Stimulated activated CD4-positive, alpha-beta T cell treated with anti-CD3 and anti-CD28 coated beads, Interleukin-2, amount 100 ng/mL, for 24 hours (primary cell): ENCODE data around the gene SPECC1L.

Experiments
- DNase-seq, 2 donors: peaks; one replicate each; pipeline ENCODE4 v3.0.0-alpha.2; 2020

Gene SPECC1L

DNA sequence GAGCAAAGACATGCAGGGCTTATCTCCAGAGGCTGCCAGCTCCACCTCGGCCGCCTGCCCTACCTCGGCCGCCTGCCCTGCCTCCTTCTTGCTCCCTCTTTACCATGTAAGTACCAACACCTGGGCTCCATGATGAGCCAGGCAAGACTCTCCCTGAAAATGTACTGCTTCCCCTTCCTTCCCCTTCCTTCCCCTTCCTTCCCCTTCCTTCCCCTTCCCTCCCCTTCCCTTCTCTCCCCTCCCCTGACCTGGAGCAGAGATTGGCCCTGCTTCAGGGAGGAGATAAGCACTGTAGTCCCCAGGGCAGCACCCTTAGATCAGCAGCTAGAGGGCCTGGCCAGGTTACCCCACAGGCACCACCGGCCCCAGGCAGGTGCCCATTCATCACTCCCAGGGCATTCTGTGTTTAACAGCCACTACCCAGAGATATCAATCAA, 131.3 kb downstream of the SPECC1L start:
- DNase-seq = no peak

DNA sequence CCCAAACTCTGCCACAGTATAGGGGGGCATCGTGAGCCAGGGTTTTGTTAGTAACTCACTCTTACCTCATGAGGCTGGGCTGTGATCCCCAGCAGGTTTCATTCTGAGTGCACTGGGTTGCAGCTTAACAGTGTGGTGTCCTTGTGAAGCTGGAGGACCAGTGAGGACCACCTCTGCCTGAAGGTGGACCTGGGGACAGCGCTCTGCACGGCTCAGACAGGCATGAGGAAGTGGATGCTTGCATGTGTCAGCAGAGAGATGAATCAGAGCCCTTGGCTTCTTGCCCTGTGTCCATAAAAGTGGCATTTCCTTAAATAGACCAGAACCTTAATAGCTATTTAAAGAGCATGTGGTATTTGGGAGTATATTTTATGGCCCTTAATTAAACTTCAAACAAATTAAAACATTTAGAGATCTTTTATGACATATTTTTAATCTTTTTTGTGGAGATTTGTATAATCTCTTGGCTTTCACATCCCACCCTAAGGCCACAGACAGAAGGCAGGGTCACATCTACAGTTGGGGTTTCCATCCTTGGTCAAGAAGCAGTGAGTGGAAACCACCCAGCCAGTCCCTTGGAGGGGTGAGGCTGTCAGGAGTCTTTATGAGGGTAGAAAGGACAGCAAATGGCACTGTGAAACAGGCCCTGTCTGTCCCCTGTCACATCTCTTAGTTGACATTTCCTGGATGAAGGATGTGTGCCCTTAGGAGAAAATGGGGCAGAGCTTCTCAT, 132.0 kb downstream of the SPECC1L start:
- no peak for DNase-seq

DNA sequence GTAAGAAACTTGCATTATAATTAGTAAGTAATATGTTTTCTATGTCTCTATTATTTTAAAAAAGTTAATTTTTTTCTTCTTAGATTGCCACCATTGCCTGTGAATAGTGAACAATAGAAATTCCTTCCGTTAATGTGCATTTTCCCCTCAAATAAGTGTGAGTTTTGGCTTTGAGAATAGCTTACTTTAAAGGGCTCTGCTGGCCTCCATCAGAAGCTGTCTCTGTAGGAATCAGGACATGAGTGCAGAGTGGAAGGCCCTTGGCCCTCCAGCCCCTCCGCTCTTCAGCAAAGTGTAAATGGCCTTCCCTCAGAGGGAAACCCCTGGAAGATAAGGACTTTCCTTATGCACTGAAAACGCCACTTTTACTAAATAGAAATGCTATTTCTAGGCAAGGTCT, 132.7 kb downstream of the SPECC1L start:
- DNase-seq = no peak

DNA sequence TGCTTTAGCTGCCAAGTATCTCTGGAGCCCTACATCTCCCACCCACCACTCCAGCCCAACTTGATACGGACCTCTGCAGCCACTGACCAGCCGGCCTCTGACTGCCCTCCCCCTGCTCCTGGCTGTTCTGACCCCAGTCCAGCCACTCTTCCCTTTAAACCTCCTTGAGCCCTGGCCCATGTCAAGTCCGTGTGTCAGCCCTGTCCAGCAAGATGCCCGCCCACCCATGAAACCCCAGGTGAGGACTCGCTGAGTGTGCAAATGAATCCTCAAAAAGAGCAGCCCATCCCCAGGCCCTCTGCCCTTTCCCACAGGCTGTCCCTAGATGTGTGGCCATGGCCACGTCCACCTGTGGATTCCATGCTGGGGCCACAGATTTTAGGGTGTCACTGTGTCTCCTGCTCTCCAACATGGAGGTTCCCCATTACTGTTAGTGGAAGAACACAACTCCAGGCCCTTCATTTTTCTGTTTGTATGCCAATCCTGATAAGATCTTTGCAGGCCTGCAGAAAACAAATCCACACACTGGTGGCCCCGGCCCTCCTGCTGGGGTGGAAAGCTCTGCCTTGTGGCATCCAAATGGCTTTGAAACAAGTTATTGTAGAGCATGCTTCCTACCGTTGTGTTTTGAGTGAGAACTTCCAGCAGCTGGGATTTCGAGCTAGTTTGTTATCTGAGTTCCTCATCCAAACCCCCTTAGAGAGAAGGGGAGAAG, 134.1 kb downstream of the SPECC1L start:
- DNase-seq = no peak

DNA sequence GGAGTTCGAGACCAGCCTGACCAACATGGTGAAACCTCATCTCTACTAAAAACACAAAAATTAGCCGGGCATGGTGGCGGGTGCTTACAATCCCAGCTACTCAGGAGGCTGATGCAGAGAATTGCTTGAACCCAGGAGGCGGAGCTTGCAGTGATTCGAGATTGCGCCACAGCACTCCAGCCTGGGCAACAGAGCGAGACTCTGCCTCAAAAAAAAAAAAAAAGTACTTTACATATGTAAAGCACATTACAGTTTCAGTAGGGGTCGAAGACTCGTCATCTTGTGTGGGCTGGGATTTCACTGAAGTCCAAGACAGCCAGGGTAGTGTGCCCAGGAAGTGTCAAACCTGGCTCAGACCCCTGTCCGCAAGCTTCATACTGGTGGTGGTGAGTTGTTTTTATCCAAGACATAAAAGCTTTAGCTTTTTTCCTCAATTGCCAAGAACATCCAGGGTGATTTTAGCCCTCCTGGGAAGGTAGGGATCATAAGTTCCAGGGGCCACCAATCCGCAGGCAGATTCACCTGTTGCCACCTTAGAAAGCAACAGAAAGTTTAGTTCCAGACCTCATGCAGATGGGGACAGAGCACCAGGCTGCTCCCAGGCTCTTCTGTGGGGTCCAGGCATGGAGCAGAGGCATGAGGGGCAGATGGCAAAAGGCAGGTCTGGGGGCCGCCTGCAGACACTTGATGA, 135.1 kb downstream of the SPECC1L start:
- no peak for DNase-seq

DNA sequence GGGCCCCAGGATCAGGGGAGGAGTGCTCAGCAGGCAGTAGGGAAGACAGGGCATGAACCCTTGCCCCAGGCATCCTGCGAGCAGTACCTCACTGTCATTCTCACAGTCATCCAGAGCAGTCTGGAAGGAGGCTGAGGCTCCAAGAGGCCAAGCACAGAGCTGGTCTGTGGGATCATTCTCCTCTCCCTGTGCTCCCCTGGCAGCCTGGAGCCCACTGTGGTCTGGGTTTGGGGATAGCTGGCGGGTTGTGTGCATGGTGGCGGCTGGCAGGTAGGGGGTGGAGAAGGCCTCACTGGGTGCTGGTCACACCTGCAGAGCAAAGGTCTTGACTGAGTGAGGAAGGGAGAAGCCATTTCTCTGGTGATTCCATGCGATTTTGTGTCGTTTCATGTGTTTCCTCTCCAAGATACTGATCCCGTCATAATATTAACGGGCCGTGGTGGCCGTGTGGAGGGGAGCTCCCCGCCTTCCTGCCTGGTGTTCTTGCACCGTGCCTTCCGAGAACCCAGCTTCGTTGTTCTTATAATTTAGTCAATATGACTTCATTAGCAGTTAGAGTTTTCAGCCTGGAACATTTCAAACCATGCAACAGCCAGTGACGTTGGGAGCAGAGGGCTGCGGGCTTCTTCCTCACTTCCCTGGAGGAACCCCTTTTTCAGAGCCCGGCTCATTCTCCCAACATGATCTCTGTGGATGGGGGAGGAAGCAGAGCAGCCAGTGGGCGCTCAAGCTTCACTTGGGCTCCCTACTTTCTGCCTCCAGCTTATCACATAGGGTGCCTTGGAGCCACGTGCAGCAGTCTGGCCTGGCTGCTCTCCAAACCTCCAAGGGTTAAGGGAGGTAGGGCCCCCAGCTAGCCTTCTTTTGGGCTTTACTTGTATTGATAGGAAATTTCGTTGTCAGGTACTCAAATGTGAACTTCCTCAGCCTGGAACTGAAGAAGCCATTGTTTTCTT, 136.0 kb downstream of the SPECC1L start:
- no peak for DNase-seq

DNA sequence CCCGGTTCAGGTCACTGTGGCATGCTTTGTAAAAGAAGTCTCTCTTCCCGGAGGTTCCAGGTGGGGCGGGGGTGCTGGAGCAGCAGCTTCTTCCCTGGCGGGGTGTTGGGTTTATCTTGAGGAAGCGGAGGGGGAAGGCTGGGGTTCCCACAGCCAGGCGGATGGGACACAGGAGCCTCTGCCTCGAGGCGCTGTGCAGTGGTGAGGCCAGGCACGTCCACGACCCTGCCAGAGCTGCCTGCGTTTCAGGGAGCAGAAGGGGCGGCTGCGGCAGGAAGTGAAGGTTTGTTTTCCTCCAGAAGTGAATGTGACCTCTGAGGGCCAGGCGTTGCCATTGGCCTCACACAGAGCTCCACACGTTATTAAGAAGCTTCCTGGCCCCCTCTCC, 136.6 kb downstream of the SPECC1L start:
- no peak for DNase-seq

DNA sequence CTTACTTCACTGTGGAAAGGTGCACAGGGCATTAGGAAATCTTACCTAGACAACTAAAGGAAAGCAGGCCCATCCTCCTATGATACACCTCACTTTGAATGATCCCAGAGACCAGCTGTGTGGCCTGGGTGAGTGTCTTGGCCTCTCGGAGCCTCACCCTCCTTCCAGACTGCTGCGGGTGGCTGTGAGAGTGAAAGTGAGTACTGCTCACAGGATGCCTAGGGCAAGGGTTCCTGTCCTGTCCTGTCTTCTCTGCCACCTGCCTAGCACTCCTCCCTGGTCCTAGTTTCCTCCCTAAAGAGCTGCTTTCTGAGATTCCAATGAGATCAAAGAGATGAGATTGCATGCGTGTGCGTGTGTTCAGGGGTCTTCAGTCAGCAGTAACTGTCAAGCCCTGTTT, 137.3 kb downstream of the SPECC1L start:
- no peak for DNase-seq

DNA sequence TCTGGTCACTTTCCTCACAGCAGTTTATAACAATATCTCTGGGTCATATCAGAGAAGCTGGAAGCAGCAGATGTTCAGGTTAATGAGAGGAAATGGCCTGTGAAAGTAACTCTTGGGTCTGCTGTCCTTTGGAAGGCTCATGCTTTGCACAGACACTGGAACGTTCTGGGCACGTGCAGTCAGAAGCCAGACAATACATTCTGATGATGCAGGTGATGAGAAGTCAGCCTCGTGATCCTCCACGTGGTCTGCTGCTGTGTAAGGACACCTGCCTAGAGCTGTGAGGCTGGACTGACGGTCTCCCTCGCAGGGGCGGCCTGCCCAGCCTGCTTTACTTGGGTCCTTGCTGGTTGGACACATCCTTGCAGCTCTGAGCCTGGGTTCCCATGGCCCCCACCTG, 138.0 kb downstream of the SPECC1L start:
- no peak for DNase-seq

DNA sequence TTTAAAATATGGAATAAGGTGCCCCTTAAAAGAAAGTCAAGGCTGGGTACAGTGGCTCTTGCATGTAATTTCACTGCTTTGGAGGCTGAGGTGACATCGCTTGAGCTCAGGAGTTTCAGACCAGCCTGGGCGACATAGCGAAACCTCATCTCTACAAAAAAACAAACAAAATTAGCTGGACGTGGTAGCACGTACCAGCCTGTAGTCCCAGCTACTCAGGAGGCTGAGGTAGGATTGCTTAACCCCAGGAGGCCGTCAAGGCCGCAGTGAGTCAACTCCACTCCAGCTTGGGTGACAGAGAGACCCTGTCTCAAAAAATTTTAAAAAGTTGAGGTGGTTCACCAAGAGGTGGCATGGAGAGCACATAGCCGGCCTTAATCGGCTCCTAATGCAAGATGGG, 139.1 kb downstream of the SPECC1L start:
- DNase-seq = no peak

DNA sequence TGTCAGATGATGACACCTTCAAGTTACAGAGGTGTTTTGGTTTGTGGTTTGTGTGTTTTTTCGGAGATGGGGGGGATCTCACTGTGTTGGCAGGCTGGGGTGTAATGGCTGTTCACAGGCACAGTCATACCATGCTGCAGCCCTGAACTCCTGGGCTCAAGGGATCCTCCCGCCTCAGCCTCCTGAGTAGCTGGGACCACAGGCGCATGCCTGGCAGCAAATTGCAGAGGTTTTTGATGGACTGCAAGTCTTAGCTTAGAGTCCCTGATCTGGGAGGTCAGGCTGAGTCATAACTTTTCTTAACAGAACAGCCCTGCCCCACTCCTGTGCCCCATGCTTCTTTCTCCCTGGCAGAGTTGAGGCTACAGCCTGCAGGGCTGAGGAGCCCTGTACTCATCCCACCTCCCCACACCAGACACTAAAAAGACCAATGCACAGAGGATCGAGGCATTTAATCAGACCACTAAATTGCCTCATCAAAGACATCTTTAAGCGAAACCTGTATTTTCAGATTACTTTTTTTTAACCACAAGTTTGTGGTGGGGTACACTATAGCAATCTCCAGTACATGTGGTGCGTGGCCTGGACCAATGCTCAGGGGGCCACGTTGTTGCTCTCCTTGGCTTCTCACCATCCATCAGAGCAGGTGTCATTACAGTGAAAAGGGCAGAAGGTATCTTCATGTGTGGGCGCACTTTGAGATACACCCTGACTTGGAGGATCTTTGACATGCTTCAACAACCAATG, 139.7 kb downstream of the SPECC1L start:
- DNase-seq = no peak

DNA sequence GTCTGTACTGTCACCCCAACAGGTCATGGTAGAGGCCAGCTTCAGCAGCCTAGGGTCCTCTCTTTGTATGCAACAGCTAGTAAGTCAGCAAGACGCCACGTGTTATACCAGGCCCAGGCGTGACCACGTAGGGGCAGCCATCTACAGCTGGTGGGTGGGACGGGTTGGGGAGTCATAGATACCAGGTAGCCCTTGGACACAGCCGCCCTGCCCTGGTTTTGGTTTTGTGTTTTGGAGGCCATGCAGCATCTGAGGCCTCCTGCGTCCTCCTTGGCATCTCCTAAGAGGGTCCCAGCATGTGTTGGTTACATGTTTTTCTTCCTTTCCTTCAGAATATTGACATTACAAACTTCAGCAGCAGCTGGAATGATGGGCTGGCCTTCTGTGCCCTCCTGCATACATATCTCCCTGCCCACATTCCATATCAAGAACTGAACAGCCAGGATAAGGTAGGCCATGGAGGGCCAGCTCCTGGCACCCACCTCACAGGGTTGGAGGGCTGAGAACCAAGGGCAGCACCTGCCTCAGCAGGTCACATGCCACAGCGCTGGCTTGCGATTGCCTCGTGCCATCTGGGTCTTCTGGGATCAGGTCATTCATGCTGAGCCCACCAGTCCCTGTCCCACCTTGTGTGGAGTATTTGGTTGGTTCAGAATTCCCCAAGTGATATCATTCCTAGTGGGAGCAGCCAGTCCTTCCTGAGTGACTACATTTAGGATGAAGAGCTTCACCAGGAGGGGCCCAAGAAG, 140.8 kb downstream of the SPECC1L start:
- DNase-seq = no peak

DNA sequence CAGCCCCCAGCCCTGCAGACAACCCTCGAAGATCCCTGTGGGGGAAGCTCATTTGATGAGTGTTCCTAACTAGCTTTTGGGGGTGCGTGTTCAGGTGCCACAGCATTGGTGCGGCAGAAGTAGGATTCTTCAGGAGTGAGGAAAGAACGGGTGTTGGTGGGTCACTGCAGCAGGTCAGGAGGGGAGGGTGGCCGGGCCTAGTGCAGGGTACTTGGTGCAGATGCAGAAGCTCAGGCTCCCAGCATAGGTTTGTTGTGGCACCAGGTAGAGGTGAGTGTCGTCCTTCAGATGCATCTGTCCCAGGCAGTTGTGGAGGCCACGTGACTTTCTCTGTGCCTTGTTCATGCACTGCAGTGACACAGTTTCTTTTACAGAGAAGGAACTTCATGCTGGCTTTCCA, 141.6 kb downstream of the SPECC1L start:
- DNase-seq = no peak

DNA sequence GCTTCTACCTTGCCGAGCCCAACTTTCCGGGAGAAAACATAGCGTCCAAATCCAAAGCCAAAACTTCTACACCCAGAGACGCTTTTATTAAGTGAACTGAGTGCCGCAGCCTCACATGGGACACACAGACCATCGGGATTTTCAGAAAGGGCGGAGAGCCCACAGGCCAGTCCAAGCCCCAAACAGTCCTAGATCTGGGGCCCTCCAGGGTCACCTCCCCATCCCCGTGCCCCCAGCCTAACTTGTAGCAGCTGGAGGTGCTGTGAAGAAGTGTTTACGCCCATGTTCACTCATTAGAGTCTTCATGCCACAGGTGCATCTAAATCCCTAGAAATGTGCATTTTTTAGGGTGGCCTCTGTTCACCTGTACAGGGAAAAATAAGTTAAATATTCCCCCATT, 142.6 kb downstream of the SPECC1L start:
- no peak for DNase-seq

DNA sequence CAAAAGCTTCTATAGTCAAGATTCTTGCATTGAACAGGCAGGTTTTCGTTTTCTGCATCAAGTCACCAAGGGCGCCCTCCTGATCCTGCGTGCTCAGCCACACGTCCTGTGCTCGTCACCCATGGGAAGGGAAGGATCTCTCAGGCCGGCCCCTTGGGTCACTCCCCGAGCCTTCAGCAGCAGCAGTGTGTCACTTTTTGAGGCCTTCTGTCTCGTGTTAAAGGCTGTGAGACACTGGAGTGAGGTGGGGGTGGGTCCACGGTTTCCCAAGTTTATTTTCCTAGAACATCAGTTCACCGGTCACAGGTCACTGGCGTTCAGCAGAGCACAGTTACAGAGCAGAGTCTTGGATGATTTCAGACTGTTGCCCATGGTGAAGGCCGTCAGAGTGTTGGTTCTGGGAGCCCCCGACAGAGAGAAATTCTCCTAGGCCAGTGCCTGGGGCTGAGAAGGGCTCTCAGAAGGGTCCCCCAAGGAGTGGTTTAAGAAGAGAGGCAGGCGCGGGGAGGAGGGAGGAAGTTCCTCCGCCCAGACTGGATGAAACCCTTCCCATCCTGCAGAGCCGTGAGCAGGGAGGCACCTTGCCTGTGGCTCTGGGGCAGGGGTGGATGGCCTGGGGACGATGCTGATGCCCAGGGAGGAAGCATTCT, 143.2 kb downstream of the SPECC1L start:
- DNase-seq = no peak

DNA sequence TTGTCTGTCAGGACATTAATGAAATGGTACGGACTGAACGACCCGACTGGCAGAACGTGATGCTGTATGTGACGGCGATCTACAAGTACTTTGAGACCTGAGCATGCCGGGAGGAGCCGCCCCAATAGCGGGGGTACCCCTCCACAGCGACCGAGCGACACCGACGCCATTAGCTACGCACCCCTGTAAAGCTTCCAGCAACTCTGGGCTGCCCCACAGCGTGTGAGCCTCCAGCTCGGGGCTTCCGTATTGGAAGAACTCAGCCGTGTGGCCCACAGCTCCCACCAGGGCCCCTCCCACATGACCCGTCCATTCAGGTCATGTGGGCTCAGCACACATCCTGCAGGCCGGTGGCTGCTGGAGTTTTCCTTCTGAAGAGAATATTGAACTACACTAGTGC, 143.9 kb downstream of the SPECC1L start:
- DNase-seq = no peak

DNA sequence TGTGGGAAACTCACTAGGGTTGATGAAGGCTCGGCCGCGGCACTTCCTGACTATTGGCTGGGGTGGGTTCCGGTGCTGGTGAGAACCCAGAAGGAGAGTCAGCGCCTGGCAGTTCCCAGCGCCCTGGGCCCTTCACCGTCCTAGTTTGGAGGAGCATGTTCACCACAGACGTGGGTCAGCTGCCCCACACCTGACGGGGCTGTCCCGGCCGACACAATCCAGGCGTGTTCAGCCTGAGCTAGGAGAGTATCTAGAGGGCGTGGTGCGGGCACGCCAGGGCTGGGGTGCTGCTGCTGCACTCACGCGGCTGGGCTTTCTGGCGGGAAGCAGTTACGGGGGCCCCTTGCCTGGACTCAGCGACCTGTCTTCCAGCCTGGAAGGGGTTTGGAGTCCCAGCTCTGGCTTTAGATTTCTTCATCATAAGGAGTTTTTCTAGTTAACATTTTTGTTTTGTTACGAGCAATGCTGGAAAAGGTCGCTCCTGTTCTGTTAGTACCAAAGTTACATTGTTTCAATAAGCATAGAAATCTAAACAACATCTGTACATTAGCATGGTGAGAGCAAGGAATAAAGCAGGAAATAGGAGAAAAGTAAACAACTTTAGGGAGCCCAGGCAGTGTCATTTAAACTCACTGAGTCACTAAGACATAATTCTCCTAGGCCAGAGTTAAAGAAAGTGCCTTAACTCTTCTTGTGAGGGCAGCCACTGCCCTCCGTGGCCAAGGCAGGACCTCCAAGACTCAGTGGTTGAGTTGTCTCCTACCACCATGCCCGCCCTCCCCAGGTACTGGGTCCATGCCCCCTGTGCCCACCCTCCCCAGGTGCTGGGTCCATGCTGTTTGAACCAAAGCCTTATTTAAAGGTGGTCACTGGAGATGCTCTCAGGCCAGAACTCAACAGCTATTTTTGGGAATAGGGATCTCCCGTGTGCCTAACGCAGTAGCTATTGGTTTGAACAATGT, 144.6 kb downstream of the SPECC1L start:
- DNase-seq = no peak

DNA sequence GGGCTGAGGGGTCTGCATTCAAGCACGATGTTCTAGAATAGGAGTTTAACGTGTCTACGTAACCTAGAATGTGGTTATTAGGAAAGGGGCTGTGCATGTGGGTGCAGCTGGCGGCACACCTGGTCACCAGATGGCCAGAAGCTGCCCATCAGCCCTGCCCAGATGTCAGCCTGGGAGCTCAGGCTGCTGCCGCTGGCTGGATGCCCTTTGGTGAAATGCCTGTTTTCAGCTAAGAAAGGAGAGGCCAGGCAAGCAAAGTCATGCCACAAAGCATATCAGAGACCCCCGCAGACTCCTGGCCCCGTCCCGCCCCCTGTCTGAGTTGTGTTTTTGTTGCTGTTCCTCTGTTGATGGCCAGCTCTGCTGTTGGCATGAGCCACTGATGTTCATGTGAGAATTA, 145.5 kb downstream of the SPECC1L start:
- no peak for DNase-seq

DNA sequence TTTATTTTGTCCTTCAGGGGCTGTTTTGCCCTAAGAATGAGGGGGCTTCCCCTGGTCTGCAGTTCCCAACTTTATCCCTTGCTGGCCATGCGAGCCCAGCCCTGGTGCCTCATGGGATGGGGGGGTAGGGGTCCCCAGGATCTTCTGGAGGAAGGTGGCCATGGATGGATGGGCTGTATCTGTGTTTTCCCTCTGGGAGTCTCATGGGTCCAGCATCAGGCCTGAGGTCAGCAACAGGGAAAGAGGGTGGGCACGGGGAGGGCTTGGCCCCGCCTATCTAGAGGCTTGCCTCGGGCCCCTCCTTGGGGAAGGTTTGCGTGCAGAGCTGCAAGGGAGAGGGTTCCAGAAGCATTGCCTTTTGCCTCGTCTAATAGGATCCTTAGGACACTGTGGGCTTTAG, 146.0 kb downstream of the SPECC1L start:
- DNase-seq = no peak

DNA sequence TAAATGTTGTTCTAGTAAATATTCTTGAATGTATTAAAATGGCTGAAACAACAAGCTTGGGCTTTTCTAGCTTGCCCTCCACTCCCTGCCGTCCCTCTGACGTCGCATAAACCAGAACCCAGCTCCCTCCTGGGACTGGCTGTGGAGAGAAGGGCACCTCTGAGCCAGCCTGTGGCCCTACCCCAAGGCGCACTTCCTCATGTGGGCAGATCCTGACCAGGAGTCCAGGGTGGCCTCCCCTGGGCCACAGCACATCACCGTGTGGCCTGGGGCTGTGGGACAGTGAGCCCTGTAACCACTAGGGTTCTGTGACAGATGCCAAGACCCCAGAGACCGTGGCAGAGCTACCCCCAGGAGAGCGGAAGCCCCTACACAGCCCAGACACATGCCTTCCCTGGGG, 146.6 kb downstream of the SPECC1L start:
- DNase-seq = no peak
